Transverse colon (tissue), 4 donors: ENCODE measurements around the gene DLG2. TPM values are rescaled to one million over a fixed set of nuclear protein-coding genes. Genes with fewer than 3 reads are reported as not detected.

Experiments
- DNase-seq: peaks from one replicate; pipeline ENCODE4 v3.0.0-alpha.2; 2019
- H3K27ac ChIP-seq, 4 donors: fragments of 200-600 bp; sonication (generic); 2 replicates each; pipeline ENCODE4 v1.5.1; 2016 to 2018; ENCODE audit warnings: inconsistent platforms in 4 of 4
- H3K27me3 ChIP-seq: fragments of 200-600 bp; sonication (generic); 2 replicates; pipeline ENCODE4 v1.5.1; 2017; ENCODE audit warnings: inconsistent platforms
- H3K36me3 ChIP-seq, 4 donors: fragments of 200-600 bp; sonication (generic); 2 replicates each; pipeline ENCODE4 v1.5.1; 2017 to 2019; ENCODE audit warnings: inconsistent platforms in 4 of 4
- H3K4me1 ChIP-seq, 4 donors: fragments of 200-600 bp; sonication (generic); 2 replicates each; pipeline ENCODE4 v1.5.1; 2017 to 2020; ENCODE audit warnings: inconsistent platforms in 4 of 4
- H3K4me3 ChIP-seq, 4 donors: fragments of 200-600 bp; sonication (generic); 1 replicate in 1 of 4; 2 replicates in 3 of 4; pipeline versions ENCODE4 v1.5.1 to v1.6.1; 2017 to 2019; ENCODE audit warnings: inconsistent platforms in 4 of 4
- H3K9me3 ChIP-seq, 2 donors: fragments of 200-600 bp; sonication (generic); 2 replicates each; pipeline ENCODE4 v1.5.1; 2017 to 2019; ENCODE audit warnings: inconsistent platforms in 2 of 2
- EP300 ChIP-seq: sonication (generic); formaldehyde crosslinking; IDR thresholded peaks from one replicate; pipeline ENCODE4 v1.6.1; 2017; ENCODE audit warnings: antibody characterized with exemption, low read depth
- POLR2A ChIP-seq: fragments of 450-650 bp; IDR thresholded peaks from one replicate; pipeline ENCODE4 v1.6.1; 2016; ENCODE audit warnings: antibody characterized with exemption, mild to moderate bottlenecking, moderate library complexity
- POLR2AphosphoS5 ChIP-seq, 3 donors: sonication (generic); formaldehyde crosslinking; IDR thresholded peaks; one replicate each; pipeline ENCODE4 v1.6.1; 2016; ENCODE audit warnings: antibody characterized with exemption in 3 of 3
- WGBS, 2 donors: methylation state at CpG; one replicate each; pipeline ENCODE4 v1.1.5; 2018; ENCODE audit warnings: low coverage in 1 of 2; 5-methylcytosine and 5-hydroxymethylcytosine counted together
- in situ Hi-C, 4 donors: fragments of 200-750 bp; cut with MboI; loops; one replicate each; pipeline versions ENCODE4 v1.15.0 to v1.15.1; 2017; ENCODE audit warnings: low sequenced_read_pairs in 3 of 4, low pct_ligation_motif_present in 1 of 4, low pct_unique_long_range_greater_than_20kb in 1 of 4
- intact Hi-C: fragments of 100-400 bp; cut with DNase I; formaldehyde crosslinking; loops from one replicate; pipeline ENCODE4 v1.15.1; 2023; ENCODE audit warnings: low total_unique reads
- total RNA-seq, 4 donors: library from RNA; depleted of rRNA; stranded (reverse); fragments of >200 nt; gene quantifications; one replicate each; pipeline ENCODE4 v1.1.0, GENCODE V29; 2016
- TF ChIP-seq, protein P1 (sequence below), 5 experiments: fragments of 200-600 bp in 3 of 5; fragments of 450-650 bp in 2 of 5; sonication (generic) in 3 of 5; IDR thresholded peaks; 1 replicate in 2 of 5; 2 replicates in 3 of 5; pipeline ENCODE4 v1.5.1; 2016 to 2017; ENCODE audit warnings: antibody characterized with exemption in 5 of 5, inconsistent platforms in 3 of 5, mild to moderate bottlenecking in 2 of 5, moderate library complexity in 1 of 5

DLG2 gene
- total RNA-seq, 4 donors from 2014 or later: 1.9 to 28.3 (median 3.7) TPM

DNA sequence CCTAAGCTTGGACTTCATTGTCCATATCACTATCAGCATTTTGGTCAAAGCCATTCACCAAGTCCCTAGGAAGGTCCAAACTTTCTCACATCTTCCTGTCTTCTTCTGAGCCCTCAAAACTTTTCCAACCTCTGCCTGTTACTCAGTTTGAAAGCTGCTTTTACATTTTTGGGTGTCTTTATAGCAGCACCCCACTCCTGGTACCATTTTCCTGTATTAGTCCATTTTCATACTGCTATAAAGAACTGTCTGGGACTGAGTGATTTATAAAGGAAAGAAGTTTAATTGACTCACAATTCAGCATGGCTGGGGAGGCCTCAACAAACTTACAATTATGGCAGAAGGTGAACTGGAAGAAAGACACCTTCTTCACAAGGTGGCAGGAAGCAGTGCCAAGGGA, 1624.0 kb downstream of the DLG2 start:
- Histone ChIP-seq H3K36me3 (no peaks in the 10 kb centered on the region), H3K4me1 (no peaks in the 10 kb centered on the region), H3K9me3 (peaks cover 17 to 27% of the 10 kb centered on the region in 2 donors), H3K4me3 (no peak overlapping the region), H3K27me3 (no peaks in the 10 kb centered on the region), H3K27ac (no peak overlapping the region)
- intact Hi-C loops (no loop called here), in situ Hi-C loops (no loop called here)
- TF ChIP-seq, protein P1, sequence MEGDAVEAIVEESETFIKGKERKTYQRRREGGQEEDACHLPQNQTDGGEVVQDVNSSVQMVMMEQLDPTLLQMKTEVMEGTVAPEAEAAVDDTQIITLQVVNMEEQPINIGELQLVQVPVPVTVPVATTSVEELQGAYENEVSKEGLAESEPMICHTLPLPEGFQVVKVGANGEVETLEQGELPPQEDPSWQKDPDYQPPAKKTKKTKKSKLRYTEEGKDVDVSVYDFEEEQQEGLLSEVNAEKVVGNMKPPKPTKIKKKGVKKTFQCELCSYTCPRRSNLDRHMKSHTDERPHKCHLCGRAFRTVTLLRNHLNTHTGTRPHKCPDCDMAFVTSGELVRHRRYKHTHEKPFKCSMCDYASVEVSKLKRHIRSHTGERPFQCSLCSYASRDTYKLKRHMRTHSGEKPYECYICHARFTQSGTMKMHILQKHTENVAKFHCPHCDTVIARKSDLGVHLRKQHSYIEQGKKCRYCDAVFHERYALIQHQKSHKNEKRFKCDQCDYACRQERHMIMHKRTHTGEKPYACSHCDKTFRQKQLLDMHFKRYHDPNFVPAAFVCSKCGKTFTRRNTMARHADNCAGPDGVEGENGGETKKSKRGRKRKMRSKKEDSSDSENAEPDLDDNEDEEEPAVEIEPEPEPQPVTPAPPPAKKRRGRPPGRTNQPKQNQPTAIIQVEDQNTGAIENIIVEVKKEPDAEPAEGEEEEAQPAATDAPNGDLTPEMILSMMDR (IDR thresholded peaks at IDR 0.05): no peak
- no peak for TF ChIP-seq EP300
- TF ChIP-seq POLR2AphosphoS5 (IDR thresholded peaks at IDR 0.05): no peak
- no peak for TF ChIP-seq POLR2A
- no peak for DNase-seq

DNA sequence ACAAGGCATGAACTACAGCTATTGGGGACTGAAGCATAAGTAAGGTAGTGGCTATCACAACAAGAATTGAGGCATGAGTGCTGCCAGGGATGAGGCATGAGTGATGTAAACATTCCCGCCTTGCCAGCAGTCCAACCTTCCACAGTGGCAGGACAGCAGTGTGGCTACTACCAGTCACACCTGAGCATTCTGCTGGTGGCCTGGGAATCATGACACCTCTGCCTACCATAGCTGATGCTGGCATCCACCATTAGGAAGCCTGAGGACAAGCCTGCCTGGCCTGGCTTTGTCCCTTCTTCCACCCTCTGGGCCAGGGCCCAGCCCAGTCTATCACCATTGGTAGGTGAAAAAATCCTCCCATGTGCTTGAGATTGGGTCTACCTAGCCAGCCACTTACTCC, 1628.2 kb downstream of the DLG2 start:
- no peak overlapping the region for H3K4me3 ChIP-seq
- H3K27ac ChIP-seq: no peak overlapping the region
- DNase-seq: no peak
- intact Hi-C loops: no loop called here
- no peaks in the 10 kb centered on the region for H3K4me1 ChIP-seq
- TF ChIP-seq POLR2AphosphoS5 (IDR thresholded peaks at IDR 0.05) (no peak), POLR2A (no peak), EP300 (no peak)
- TF ChIP-seq, protein P1 (IDR thresholded peaks at IDR 0.05): no peak
- in situ Hi-C loops: no loop called here
- 82% methylated on average over 1 of the region's 1 CpG; no CpG with 5 or more reads in 1 of the 2 donors for WGBS, 2 donors
- H3K36me3 ChIP-seq: no peaks in the 10 kb centered on the region
- H3K9me3 ChIP-seq: peaks cover 17 to 25% of the 10 kb centered on the region in 2 donors
- H3K27me3 ChIP-seq: no peaks in the 10 kb centered on the region

DNA sequence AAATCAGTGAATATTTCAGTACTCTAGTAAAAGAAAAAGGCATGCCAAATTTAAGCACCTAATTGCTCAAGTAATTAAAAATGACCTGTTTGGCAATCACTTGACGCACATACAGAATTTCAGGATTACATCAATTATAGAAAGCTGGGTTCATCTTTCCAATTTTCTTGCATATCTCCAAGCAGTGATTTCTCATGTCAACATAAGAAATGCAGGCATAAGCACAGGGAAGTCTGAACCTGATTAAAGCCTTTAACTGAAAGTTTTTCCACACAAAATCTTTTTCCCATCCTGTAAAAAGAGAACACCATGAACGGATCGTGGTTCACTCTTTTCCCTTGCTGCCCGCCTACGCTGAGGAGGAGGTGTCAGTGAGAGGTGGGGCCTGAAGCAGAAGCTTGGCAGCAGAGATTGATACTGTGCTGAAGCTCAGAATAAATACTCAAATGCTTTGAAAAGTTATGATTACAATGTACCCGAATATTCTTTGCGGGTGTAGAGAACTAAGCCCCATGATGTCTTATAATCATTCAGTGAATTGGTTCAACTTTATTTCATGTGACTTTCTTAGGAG, 1636.9 kb downstream of the DLG2 start:
- Histone ChIP-seq H3K27me3 (no peaks in the 10 kb centered on the region), H3K36me3 (no peaks in the 10 kb centered on the region), H3K27ac (no peak overlapping the region), H3K4me1 (no peaks in the 10 kb centered on the region), H3K4me3 (no peak overlapping the region), H3K9me3 (no peaks in the 10 kb centered on the region)
- intact Hi-C loops (no loop called here), in situ Hi-C loops (no loop called here)
- WGBS, 2 donors: 46 to 61% methylated on average over 7 of the region's 7 CpGs
- DNase-seq: no peak
- TF ChIP-seq, protein P1 (IDR thresholded peaks at IDR 0.05): no peak
- TF ChIP-seq POLR2AphosphoS5 (IDR thresholded peaks at IDR 0.05): no peak
- no peak for TF ChIP-seq EP300
- no peak for TF ChIP-seq POLR2A

DNA sequence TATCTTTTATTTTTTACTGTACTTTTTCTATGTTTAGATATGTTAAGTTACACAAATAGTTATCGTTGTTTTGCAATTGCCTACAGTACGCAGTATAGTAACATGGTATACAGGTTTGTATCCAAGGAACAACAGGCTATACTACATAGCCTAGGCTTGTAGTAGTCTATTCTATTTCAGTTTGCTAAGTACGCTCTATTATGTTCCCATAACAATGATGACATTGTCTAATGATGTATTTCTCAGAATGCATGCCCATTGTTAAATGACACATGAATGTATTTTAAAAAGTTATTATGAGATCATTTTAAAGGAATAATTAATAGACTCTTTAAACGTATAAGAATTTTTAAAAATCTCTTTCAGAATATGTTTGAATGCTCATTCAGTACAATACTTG, 1644.3 kb downstream of the DLG2 start:
- intact Hi-C loops (loop anchor here (5.0 kb wide), 1 partner anchor 39 kb away; no protein-coding TSS in a partner anchor), in situ Hi-C loops (no loop called here)
- Histone ChIP-seq H3K4me1 (no peaks in the 10 kb centered on the region), H3K4me3 (no peak overlapping the region), H3K9me3 (no peaks in the 10 kb centered on the region), H3K27ac (no peak overlapping the region), H3K36me3 (no peaks in the 10 kb centered on the region), H3K27me3 (no peaks in the 10 kb centered on the region)
- 87 to 92% methylated on average over 4 of the region's 4 CpGs for WGBS, 2 donors
- no peak for DNase-seq
- TF ChIP-seq POLR2A (no peak), POLR2AphosphoS5 (IDR thresholded peaks at IDR 0.05) (no peak), EP300 (no peak)
- TF ChIP-seq, protein P1 (IDR thresholded peaks at IDR 0.05): no peak
